ENCODE data around the gene KIF18A.

DNA sequence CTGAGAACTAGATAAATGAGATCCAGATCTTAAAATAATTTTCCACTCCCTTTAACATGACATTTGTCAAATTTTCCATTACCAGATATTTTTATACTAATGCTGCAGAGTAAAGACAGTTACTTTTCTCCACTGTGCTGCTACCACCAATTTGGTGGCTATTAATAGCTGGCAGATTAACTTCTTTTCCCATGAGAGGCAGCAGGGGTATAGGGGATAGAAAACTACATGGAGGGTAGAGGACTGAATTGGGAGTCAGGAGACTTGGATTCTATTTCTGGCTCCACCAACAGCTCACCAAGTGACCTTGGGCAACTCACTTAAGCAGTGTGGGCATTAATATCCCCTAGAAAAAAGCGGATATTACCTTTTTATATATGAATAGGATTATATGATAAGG lies 69.2 kb downstream of the KIF18A start:
- no peak for TF ChIP-seq CTCF (IDR thresholded peaks at IDR 0.05; ENCODE audit: low read length)
- no peak for TF ChIP-seq EZH2 (optimal IDR thresholded peaks at IDR 0.05; ENCODE audit: low read depth, low read length)
- no peak for TF ChIP-seq EZH2phosphoT487 (IDR thresholded peaks at IDR 0.05; ENCODE audit: low read length)

All from MM.1S (cell line).